WTC11 (cell line): ENCODE data around the gene AGAP1. TPM values are rescaled to one million over a fixed set of nuclear protein-coding genes. Genes with fewer than 3 reads are reported as not detected.

Experiments used
- ATAC-seq: fragments of 200-7000 bp; cut with Tn5 transposase; 2 replicates; pipeline ENCODE4 v1.10.0; 2021; ENCODE audit warnings: mild to moderate bottlenecking, moderate library complexity
- CTCF ChIA-PET: fragments of 300-600 bp; sonication (Branson Sonifier 250); formaldehyde crosslinking; loops from one replicate; lab custom pipeline; 2021; ENCODE audit warnings: antibody characterized with exemption; lab: Charles Lee
- POLR2A ChIA-PET: fragments of 350-600 bp; sonication (Branson Sonifier 250); formaldehyde crosslinking; loops from one replicate; lab custom pipeline; 2021; ENCODE audit warnings: antibody characterized with exemption; lab: Charles Lee
- DNase-seq: peaks from one replicate; pipeline ENCODE4 v3.0.0; 2021; ENCODE audit warnings: low spot score
- H3K27ac Mint-ChIP-seq: 2 replicates; pipeline ENCODE4 v1.8.0; 2021; ENCODE audit warnings: mixed read lengths
- H3K27me3 Mint-ChIP-seq: 2 replicates; pipeline ENCODE4 v1.8.0; 2021; ENCODE audit warnings: low read depth, mild to moderate bottlenecking, moderate library complexity, mixed read lengths
- H3K36me3 Mint-ChIP-seq: 2 replicates; pipeline ENCODE4 v1.8.0; 2021; ENCODE audit warnings: mixed read lengths
- H3K4me1 Mint-ChIP-seq: 2 replicates; pipeline ENCODE4 v1.8.0; 2022; ENCODE audit warnings: mixed read lengths
- H3K4me3 Mint-ChIP-seq: 2 replicates; pipeline ENCODE4 v1.8.0; 2021; ENCODE audit warnings: mild to moderate bottlenecking, moderate library complexity, mixed read lengths
- H3K9me3 Mint-ChIP-seq: 2 replicates; pipeline ENCODE4 v1.8.0; 2021; ENCODE audit warnings: mixed read lengths
- ELF4 ChIP-seq: sonication (generic); formaldehyde crosslinking; IDR thresholded peaks from 2 replicates; pipeline ENCODE4 v1.8.1; 2022; ENCODE audit warnings: low read depth, mild to moderate bottlenecking, moderate library complexity, missing genetic modification reagents
- ESRRA ChIP-seq: sonication (generic); formaldehyde crosslinking; IDR thresholded peaks from 2 replicates; pipeline ENCODE4 v1.8.1; 2022; ENCODE audit warnings: mild to moderate bottlenecking, missing genetic modification reagents, borderline replicate concordance
- MXD4 ChIP-seq: fragments of 250-450 bp; sonication (Bioruptor Pico); IDR thresholded peaks from 2 replicates; pipeline ENCODE4 v1.8.0; 2021; ENCODE audit warnings: mild to moderate bottlenecking, moderate library complexity, borderline replicate concordance
- NR2C2 ChIP-seq: sonication (generic); formaldehyde crosslinking; IDR thresholded peaks from 2 replicates; pipeline ENCODE4 v1.8.0; 2022; ENCODE audit warnings: mild to moderate bottlenecking, missing genetic modification reagents
- SMAD3 ChIP-seq: sonication (generic); formaldehyde crosslinking; IDR thresholded peaks from 2 replicates; pipeline ENCODE4 v1.8.0; 2022; ENCODE audit warnings: missing genetic modification reagents, mild to moderate bottlenecking, borderline replicate concordance
- TEAD1 ChIP-seq: sonication (generic); formaldehyde crosslinking; IDR thresholded peaks from 2 replicates; pipeline ENCODE4 v1.8.0; 2022; ENCODE audit warnings: mild to moderate bottlenecking, missing genetic modification reagents
- ZNF219 ChIP-seq: sonication (generic); formaldehyde crosslinking; IDR thresholded peaks from 2 replicates; pipeline ENCODE4 v1.8.0; 2023; ENCODE audit warnings: missing genetic modification reagents, mild to moderate bottlenecking, borderline replicate concordance
- ZNF416 ChIP-seq: fragments of 250-450 bp; sonication (Bioruptor Pico); IDR thresholded peaks from 2 replicates; pipeline ENCODE4 v1.9.0; 2021; ENCODE audit warnings: mild to moderate bottlenecking, inconsistent platforms
- ZNF671 ChIP-seq: fragments of 250-450 bp; sonication (Bioruptor Pico); IDR thresholded peaks from 2 replicates; pipeline ENCODE4 v1.8.0; 2021; ENCODE audit warnings: mild to moderate bottlenecking
- total RNA-seq: library from RNA; stranded (reverse); gene quantifications from 3 replicates; pipeline ENCODE4 v1.2.3, GENCODE V29; 2021
- TF ChIP-seq, protein P1 (sequence below): fragments of 250-450 bp; sonication (Bioruptor Pico); IDR thresholded peaks from 2 replicates; pipeline ENCODE4 v1.8.0; 2021; ENCODE audit warnings: mild to moderate bottlenecking
- TF ChIP-seq, protein P2 (sequence below): sonication (generic); formaldehyde crosslinking; IDR thresholded peaks from 2 replicates; pipeline ENCODE4 v1.8.0; 2022; ENCODE audit warnings: mild to moderate bottlenecking, missing genetic modification reagents
- TF ChIP-seq, protein P3 (sequence below): sonication (generic); formaldehyde crosslinking; IDR thresholded peaks from 2 replicates; pipeline ENCODE4 v1.8.1; 2023; ENCODE audit warnings: mild to moderate bottlenecking, missing genetic modification reagents, moderate library complexity
- TF ChIP-seq, protein P4 (sequence below): sonication (generic); formaldehyde crosslinking; IDR thresholded peaks from 2 replicates; pipeline ENCODE4 v1.8.1; 2023; ENCODE audit warnings: mild to moderate bottlenecking, missing genetic modification reagents
- TF ChIP-seq, protein P5 (sequence below): fragments of 250-450 bp; sonication (Bioruptor Pico); IDR thresholded peaks from 2 replicates; pipeline ENCODE4 v1.9.0; 2021; ENCODE audit warnings: mild to moderate bottlenecking
- TF ChIP-seq, protein P6 (sequence below): sonication (generic); formaldehyde crosslinking; IDR thresholded peaks from 2 replicates; pipeline ENCODE4 v1.8.0; 2022; ENCODE audit warnings: mild to moderate bottlenecking, missing genetic modification reagents
- TF ChIP-seq, protein P7 (sequence below): sonication (generic); formaldehyde crosslinking; IDR thresholded peaks from 2 replicates; pipeline ENCODE4 v1.8.1; 2022; ENCODE audit warnings: low read depth, mild to moderate bottlenecking, moderate library complexity, missing genetic modification reagents, borderline replicate concordance
- TF ChIP-seq, protein P8 (sequence below): sonication (generic); formaldehyde crosslinking; IDR thresholded peaks from 2 replicates; pipeline ENCODE4 v1.8.1; 2023; ENCODE audit warnings: mild to moderate bottlenecking, missing genetic modification reagents, moderate library complexity

AGAP1 gene
- total RNA-seq, 1 experiment from 2014 or later = 49.3 TPM

DNA sequence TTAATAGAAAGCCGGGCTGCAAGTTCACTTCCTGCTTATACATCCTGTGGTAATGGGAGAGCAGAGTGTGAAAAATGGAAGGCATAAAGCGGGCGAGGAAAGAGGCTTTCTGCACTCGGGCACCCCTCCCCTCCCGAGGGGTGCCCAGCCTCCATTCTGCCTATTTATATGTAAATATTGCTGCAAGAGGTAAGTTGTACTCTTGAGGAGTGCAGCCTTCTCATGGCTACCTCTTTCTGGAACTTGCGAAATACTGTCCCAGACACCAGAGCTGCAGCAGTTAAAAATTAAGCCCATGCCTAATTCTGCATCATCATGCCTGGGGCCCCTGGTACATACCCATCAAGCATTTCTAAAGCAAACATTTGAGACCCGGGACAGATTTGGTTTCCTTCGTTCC is 518.3 kb downstream of the AGAP1 start:
- Mint-ChIP-seq H3K36me3 (peaks cover under 1% of the 10 kb centered on the region; the same call in 1 of the 2 replicates), H3K9me3 (no peaks in the 10 kb centered on the region), H3K27ac (no peak overlapping the region), H3K4me1 (peaks cover 64% of the 10 kb centered on the region), H3K4me3 (no peak overlapping the region; the same call in 1 of the 2 replicates), H3K27me3 (peaks cover 2% of the 10 kb centered on the region)
- POLR2A ChIA-PET = no interaction called here
- no peak for ATAC-seq
- no peak for DNase-seq
- TF ChIP-seq SMAD3 (CRISPR knock-in tag) = no peak
- TF ChIP-seq ZNF219 (CRISPR knock-in tag) = no peak
- CTCF ChIA-PET = no interaction called here

DNA sequence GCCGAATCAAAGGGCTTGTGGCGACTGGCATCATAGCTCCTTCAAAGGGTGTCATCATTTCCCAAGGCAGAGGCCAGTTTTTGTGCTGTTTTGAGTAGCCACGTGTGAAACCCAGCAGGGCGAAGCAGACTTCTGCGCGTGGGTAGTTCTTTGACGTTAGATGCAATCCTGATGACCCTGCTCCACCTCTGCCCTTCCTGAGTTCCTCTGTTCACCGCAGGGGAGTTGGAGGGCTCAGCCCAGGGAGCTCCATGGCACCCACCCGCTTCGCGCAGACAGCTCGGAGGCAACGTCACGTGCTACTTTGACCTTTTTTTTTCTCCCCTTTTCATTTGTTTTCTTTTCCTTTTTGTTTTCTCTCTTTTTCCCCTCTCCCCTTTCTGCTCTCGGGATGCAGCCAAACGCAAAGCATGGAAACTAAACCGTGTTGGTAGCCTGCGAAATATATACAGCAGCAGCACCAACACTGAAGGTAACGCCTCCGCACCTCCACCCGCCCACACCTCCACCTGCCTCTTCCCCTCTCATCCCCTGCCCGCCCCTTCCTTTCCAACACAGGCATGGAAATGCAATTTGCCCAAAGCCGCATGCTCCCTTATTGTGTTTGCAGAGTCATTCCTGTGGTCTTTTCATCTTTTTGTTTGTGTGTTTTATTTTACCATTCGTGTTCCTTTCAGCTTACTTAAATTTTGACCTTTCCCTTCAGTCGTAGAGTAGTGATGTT is 520.7 kb downstream of the AGAP1 start:
- ChIA-PET CTCF (interaction anchor here (0.5 to 2.0 kb wide), 4 partner anchors 72 to 166 kb away, joined by 3 to 5 read pairs (median 4); no protein-coding TSS in a partner anchor), POLR2A (no interaction called here)
- ATAC-seq (peak; percentile 83), DNase-seq (peak; percentile 59)
- no peaks in the 10 kb centered on the region for H3K9me3 Mint-ChIP-seq
- H3K27me3 Mint-ChIP-seq = peaks cover 2% of the 10 kb centered on the region
- peak overlapping the region; percentile 24 for H3K4me3 Mint-ChIP-seq
- H3K4me1 Mint-ChIP-seq = peaks cover 67% of the 10 kb centered on the region
- no peaks in the 10 kb centered on the region for H3K36me3 Mint-ChIP-seq
- H3K27ac Mint-ChIP-seq = peak overlapping the region; percentile 81
- TF ChIP-seq, protein P1, sequence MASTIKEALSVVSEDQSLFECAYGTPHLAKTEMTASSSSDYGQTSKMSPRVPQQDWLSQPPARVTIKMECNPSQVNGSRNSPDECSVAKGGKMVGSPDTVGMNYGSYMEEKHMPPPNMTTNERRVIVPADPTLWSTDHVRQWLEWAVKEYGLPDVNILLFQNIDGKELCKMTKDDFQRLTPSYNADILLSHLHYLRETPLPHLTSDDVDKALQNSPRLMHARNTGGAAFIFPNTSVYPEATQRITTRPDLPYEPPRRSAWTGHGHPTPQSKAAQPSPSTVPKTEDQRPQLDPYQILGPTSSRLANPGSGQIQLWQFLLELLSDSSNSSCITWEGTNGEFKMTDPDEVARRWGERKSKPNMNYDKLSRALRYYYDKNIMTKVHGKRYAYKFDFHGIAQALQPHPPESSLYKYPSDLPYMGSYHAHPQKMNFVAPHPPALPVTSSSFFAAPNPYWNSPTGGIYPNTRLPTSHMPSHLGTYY = no peak
- TF ChIP-seq MXD4 (CRISPR knock-in tag) = no peak
- TF ChIP-seq, protein P2, sequence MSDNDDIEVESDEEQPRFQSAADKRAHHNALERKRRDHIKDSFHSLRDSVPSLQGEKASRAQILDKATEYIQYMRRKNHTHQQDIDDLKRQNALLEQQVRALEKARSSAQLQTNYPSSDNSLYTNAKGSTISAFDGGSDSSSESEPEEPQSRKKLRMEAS (CRISPR knock-in tag) = peak; percentile 70
- TF ChIP-seq, protein P3, sequence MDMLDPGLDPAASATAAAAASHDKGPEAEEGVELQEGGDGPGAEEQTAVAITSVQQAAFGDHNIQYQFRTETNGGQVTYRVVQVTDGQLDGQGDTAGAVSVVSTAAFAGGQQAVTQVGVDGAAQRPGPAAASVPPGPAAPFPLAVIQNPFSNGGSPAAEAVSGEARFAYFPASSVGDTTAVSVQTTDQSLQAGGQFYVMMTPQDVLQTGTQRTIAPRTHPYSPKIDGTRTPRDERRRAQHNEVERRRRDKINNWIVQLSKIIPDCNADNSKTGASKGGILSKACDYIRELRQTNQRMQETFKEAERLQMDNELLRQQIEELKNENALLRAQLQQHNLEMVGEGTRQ (CRISPR knock-in tag) = peak; percentile 30; the same call in 1 of the 2 replicates

DNA sequence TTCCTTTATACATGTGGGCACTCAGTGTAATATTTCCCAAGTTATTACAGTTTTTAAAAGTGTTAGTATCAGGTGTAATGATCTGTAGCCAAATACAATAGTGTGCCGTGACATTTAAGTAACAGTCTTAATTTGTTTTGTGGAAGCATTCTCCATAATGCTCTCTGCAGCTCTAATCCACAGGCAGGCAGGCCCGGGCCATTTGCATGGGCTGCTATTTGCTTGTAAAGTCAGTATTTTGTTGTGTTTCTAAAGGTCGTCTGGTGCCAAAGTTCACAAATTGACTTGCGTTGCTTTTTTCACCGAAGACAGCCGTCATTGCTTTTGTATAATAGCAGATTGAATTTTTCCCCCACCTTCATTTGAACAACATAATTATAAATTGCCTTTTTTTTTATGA is 521.3 kb downstream of the AGAP1 start:
- peak; percentile 28; the same call in 1 of the 2 replicates for ATAC-seq
- TF ChIP-seq ZNF671 (CRISPR knock-in tag) (no peak), ESRRA (CRISPR knock-in tag) (no peak)
- TF ChIP-seq, protein P4, sequence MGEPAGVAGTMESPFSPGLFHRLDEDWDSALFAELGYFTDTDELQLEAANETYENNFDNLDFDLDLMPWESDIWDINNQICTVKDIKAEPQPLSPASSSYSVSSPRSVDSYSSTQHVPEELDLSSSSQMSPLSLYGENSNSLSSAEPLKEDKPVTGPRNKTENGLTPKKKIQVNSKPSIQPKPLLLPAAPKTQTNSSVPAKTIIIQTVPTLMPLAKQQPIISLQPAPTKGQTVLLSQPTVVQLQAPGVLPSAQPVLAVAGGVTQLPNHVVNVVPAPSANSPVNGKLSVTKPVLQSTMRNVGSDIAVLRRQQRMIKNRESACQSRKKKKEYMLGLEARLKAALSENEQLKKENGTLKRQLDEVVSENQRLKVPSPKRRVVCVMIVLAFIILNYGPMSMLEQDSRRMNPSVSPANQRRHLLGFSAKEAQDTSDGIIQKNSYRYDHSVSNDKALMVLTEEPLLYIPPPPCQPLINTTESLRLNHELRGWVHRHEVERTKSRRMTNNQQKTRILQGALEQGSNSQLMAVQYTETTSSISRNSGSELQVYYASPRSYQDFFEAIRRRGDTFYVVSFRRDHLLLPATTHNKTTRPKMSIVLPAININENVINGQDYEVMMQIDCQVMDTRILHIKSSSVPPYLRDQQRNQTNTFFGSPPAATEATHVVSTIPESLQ = no peak
- TF ChIP-seq, protein P2 (CRISPR knock-in tag) = no peak
- CTCF ChIA-PET = interaction anchor here (2.0 kb wide), 1 partner anchor 165 kb away, joined by 4 read pairs; no protein-coding TSS in a partner anchor
- DNase-seq = no peak
- Mint-ChIP-seq H3K9me3 (no peaks in the 10 kb centered on the region), H3K27ac (peak overlapping the region; percentile 81), H3K36me3 (no peaks in the 10 kb centered on the region), H3K4me3 (peak overlapping the region; percentile 24), H3K4me1 (peaks cover 67% of the 10 kb centered on the region), H3K27me3 (peaks cover 2% of the 10 kb centered on the region)
- POLR2A ChIA-PET = no interaction called here

DNA sequence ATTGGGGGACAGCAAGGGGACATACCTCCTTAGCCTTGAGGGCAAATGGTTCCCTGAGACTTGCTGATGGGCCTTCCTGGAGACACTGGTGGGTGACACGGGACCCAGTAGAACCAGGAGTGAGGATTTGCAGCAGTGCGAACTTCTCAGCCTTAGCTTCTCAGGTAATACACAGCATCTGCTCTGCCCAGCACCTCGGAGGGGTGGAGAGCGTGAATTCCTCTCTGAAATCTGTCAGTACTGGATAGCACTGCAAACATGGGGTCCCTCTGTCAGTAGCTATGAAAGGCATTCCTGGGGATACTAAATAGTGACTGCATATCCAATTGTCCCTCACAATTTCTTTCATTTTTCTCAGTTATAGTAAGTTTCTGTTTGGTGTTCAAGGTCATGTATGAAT is 522.7 kb downstream of the AGAP1 start:
- no peaks in the 10 kb centered on the region for H3K9me3 Mint-ChIP-seq
- peaks cover 2% of the 10 kb centered on the region for H3K27me3 Mint-ChIP-seq
- no peak overlapping the region for H3K27ac Mint-ChIP-seq
- H3K36me3 Mint-ChIP-seq = no peaks in the 10 kb centered on the region
- peaks cover 54% of the 10 kb centered on the region for H3K4me1 Mint-ChIP-seq
- no peak for ATAC-seq
- ChIA-PET POLR2A (no interaction called here), CTCF (no interaction called here)
- no peak overlapping the region for H3K4me3 Mint-ChIP-seq
- no peak for DNase-seq
- no peak for TF ChIP-seq ELF4 (CRISPR knock-in tag)
- TF ChIP-seq, protein P5, sequence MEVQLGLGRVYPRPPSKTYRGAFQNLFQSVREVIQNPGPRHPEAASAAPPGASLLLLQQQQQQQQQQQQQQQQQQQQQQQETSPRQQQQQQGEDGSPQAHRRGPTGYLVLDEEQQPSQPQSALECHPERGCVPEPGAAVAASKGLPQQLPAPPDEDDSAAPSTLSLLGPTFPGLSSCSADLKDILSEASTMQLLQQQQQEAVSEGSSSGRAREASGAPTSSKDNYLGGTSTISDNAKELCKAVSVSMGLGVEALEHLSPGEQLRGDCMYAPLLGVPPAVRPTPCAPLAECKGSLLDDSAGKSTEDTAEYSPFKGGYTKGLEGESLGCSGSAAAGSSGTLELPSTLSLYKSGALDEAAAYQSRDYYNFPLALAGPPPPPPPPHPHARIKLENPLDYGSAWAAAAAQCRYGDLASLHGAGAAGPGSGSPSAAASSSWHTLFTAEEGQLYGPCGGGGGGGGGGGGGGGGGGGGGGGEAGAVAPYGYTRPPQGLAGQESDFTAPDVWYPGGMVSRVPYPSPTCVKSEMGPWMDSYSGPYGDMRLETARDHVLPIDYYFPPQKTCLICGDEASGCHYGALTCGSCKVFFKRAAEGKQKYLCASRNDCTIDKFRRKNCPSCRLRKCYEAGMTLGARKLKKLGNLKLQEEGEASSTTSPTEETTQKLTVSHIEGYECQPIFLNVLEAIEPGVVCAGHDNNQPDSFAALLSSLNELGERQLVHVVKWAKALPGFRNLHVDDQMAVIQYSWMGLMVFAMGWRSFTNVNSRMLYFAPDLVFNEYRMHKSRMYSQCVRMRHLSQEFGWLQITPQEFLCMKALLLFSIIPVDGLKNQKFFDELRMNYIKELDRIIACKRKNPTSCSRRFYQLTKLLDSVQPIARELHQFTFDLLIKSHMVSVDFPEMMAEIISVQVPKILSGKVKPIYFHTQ (CRISPR knock-in tag) = no peak
- TF ChIP-seq ZNF416 (CRISPR knock-in tag) = no peak
- TF ChIP-seq NR2C2 = no peak
- no peak for TF ChIP-seq TEAD1 (CRISPR knock-in tag)
- TF ChIP-seq, protein P6, sequence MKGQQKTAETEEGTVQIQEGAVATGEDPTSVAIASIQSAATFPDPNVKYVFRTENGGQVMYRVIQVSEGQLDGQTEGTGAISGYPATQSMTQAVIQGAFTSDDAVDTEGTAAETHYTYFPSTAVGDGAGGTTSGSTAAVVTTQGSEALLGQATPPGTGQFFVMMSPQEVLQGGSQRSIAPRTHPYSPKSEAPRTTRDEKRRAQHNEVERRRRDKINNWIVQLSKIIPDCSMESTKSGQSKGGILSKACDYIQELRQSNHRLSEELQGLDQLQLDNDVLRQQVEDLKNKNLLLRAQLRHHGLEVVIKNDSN = no peak
- TF ChIP-seq, protein P7, sequence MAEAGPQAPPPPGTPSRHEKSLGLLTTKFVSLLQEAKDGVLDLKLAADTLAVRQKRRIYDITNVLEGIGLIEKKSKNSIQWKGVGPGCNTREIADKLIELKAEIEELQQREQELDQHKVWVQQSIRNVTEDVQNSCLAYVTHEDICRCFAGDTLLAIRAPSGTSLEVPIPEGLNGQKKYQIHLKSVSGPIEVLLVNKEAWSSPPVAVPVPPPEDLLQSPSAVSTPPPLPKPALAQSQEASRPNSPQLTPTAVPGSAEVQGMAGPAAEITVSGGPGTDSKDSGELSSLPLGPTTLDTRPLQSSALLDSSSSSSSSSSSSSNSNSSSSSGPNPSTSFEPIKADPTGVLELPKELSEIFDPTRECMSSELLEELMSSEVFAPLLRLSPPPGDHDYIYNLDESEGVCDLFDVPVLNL = no peak
- TF ChIP-seq, protein P8, sequence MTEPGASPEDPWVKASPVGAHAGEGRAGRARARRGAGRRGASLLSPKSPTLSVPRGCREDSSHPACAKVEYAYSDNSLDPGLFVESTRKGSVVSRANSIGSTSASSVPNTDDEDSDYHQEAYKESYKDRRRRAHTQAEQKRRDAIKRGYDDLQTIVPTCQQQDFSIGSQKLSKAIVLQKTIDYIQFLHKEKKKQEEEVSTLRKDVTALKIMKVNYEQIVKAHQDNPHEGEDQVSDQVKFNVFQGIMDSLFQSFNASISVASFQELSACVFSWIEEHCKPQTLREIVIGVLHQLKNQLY (CRISPR knock-in tag) = no peak
